Skeletal muscle satellite cell (primary cell): ENCODE measurements around the gene ADNP2.

Experiments used
- H3K27me3 ChIP-seq: 2 replicates; pipeline ENCODE4 v1.7.0; 2013; ENCODE audit warnings: low read length; ENCODE audit not compliant: control insufficient read depth, insufficient read depth
- H3K36me3 ChIP-seq: 2 replicates; pipeline ENCODE4 v1.7.0; 2013; ENCODE audit warnings: mild to moderate bottlenecking, control low read depth, low read length; ENCODE audit not compliant: insufficient read depth
- H3K4me1 ChIP-seq: 2 replicates; pipeline ENCODE4 v1.7.0; 2013; ENCODE audit warnings: low read length; ENCODE audit not compliant: control insufficient read depth, insufficient read depth
- H3K4me2 ChIP-seq: 2 replicates; pipeline ENCODE4 v1.7.0; 2013; ENCODE audit warnings: mild to moderate bottlenecking, low read length
- H3K4me3 ChIP-seq: 2 replicates; pipeline ENCODE4 v1.7.0; 2013; ENCODE audit warnings: low read length
- H3K9ac ChIP-seq: 2 replicates; pipeline ENCODE4 v1.7.0; 2013; ENCODE audit warnings: mild to moderate bottlenecking, low read depth, low read length, moderate library complexity
- H3K9me3 ChIP-seq: replicated peaks from 2 replicates; pipeline ENCODE4 v1.7.0; 2013; ENCODE audit warnings: mild to moderate bottlenecking, control low read depth, low read length

The ADNP2 gene

GRCh38 chr18:80178935-80179818, 70.1 kb downstream of the ADNP2 start:
- no peak overlapping the region for H3K9ac ChIP-seq
- H3K4me1 ChIP-seq, result no peaks in the 10 kb centered on the region
- H3K27me3 ChIP-seq, result no peaks in the 10 kb centered on the region
- H3K4me3 ChIP-seq, result no peak overlapping the region
- H3K36me3 ChIP-seq, result no peaks in the 10 kb centered on the region
- H3K9me3 ChIP-seq, result no peaks in the 10 kb centered on the region
- H3K4me2 ChIP-seq, result no peak overlapping the region

GRCh38 chr18:80179857-80180558, 70.9 kb downstream of the ADNP2 start:
- Histone ChIP-seq H3K36me3 (no peaks in the 10 kb centered on the region), H3K4me1 (no peaks in the 10 kb centered on the region), H3K4me2 (no peak overlapping the region), H3K4me3 (no peak overlapping the region), H3K9me3 (no peaks in the 10 kb centered on the region), H3K27me3 (no peaks in the 10 kb centered on the region), H3K9ac (no peak overlapping the region)

- Histone ChIP-seq H3K9me3 (no peaks in the 10 kb centered on the region), H3K27me3 (no peaks in the 10 kb centered on the region), H3K4me1 (no peaks in the 10 kb centered on the region), H3K36me3 (no peaks in the 10 kb centered on the region), H3K4me3 (no peak overlapping the region), H3K9ac (no peak overlapping the region), H3K4me2 (no peak overlapping the region)
These were observed 71.9 kb downstream of the ADNP2 start for GRCh38 chr18:80180778-80181564.

- no peaks in the 10 kb centered on the region for H3K36me3 ChIP-seq
- no peaks in the 10 kb centered on the region for H3K4me1 ChIP-seq
- no peak overlapping the region for H3K4me3 ChIP-seq
- no peaks in the 10 kb centered on the region for H3K27me3 ChIP-seq
- no peak overlapping the region for H3K4me2 ChIP-seq
- no peaks in the 10 kb centered on the region for H3K9me3 ChIP-seq
- H3K9ac ChIP-seq, result no peak overlapping the region
These were observed 72.8 kb downstream of the ADNP2 start for GRCh38 chr18:80181642-80182461.

- no peak overlapping the region for H3K9ac ChIP-seq
- no peak overlapping the region for H3K4me2 ChIP-seq
- no peak overlapping the region for H3K4me3 ChIP-seq
- no peaks in the 10 kb centered on the region for H3K27me3 ChIP-seq
- H3K9me3 ChIP-seq, result no peaks in the 10 kb centered on the region
- H3K36me3 ChIP-seq, result no peaks in the 10 kb centered on the region
- no peaks in the 10 kb centered on the region for H3K4me1 ChIP-seq
These were observed 73.8 kb downstream of the ADNP2 start for GRCh38 chr18:80182855-80183254.

GRCh38 chr18:80183273-80184050, 74.4 kb downstream of the ADNP2 start:
- no peaks in the 10 kb centered on the region for H3K4me1 ChIP-seq

GRCh38 chr18:80184243-80184772, 75.2 kb downstream of the ADNP2 start:
- Histone ChIP-seq H3K4me2 (no peak overlapping the region), H3K9ac (no peak overlapping the region), H3K4me1 (no peaks in the 10 kb centered on the region), H3K36me3 (no peaks in the 10 kb centered on the region), H3K4me3 (no peak overlapping the region), H3K9me3 (no peaks in the 10 kb centered on the region), H3K27me3 (no peaks in the 10 kb centered on the region)

More at GRCh38 chr18:80183273-80184050, 74.4 kb downstream of the ADNP2 start:
- H3K4me2 ChIP-seq, result no peak overlapping the region
- H3K4me3 ChIP-seq, result no peak overlapping the region
- H3K36me3 ChIP-seq, result no peaks in the 10 kb centered on the region
- H3K9ac ChIP-seq, result no peak overlapping the region
- H3K9me3 ChIP-seq, result no peaks in the 10 kb centered on the region
- no peaks in the 10 kb centered on the region for H3K27me3 ChIP-seq

- H3K27me3 ChIP-seq, result no peaks in the 10 kb centered on the region
- no peak overlapping the region for H3K4me2 ChIP-seq
- no peak overlapping the region for H3K9ac ChIP-seq
- no peak overlapping the region for H3K4me3 ChIP-seq
- H3K4me1 ChIP-seq, result no peaks in the 10 kb centered on the region
- no peaks in the 10 kb centered on the region for H3K36me3 ChIP-seq
- H3K9me3 ChIP-seq, result no peaks in the 10 kb centered on the region
These were observed 76.5 kb downstream of the ADNP2 start for GRCh38 chr18:80185545-80185944.

- no peaks in the 10 kb centered on the region for H3K4me1 ChIP-seq
- no peak overlapping the region for H3K4me2 ChIP-seq
- H3K9ac ChIP-seq, result no peak overlapping the region
- H3K36me3 ChIP-seq, result no peaks in the 10 kb centered on the region
- no peak overlapping the region for H3K4me3 ChIP-seq
- no peaks in the 10 kb centered on the region for H3K9me3 ChIP-seq
- no peaks in the 10 kb centered on the region for H3K27me3 ChIP-seq
These were observed 79.0 kb downstream of the ADNP2 start for GRCh38 chr18:80187956-80188642.
